NCI-H2081 treated with DMSO at 0.1 percent for 48 hours (cell line): Measurements from ENCODE around the gene KBTBD7.

Source experiments
- DNase-seq: peaks from one replicate; lab custom pipeline; 2025; lab: John Stamatoyannopoulos, UW

KBTBD7 gene, protein sequence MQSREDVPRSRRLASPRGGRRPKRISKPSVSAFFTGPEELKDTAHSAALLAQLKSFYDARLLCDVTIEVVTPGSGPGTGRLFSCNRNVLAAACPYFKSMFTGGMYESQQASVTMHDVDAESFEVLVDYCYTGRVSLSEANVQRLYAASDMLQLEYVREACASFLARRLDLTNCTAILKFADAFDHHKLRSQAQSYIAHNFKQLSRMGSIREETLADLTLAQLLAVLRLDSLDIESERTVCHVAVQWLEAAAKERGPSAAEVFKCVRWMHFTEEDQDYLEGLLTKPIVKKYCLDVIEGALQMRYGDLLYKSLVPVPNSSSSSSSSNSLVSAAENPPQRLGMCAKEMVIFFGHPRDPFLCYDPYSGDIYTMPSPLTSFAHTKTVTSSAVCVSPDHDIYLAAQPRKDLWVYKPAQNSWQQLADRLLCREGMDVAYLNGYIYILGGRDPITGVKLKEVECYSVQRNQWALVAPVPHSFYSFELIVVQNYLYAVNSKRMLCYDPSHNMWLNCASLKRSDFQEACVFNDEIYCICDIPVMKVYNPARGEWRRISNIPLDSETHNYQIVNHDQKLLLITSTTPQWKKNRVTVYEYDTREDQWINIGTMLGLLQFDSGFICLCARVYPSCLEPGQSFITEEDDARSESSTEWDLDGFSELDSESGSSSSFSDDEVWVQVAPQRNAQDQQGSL

DNA sequence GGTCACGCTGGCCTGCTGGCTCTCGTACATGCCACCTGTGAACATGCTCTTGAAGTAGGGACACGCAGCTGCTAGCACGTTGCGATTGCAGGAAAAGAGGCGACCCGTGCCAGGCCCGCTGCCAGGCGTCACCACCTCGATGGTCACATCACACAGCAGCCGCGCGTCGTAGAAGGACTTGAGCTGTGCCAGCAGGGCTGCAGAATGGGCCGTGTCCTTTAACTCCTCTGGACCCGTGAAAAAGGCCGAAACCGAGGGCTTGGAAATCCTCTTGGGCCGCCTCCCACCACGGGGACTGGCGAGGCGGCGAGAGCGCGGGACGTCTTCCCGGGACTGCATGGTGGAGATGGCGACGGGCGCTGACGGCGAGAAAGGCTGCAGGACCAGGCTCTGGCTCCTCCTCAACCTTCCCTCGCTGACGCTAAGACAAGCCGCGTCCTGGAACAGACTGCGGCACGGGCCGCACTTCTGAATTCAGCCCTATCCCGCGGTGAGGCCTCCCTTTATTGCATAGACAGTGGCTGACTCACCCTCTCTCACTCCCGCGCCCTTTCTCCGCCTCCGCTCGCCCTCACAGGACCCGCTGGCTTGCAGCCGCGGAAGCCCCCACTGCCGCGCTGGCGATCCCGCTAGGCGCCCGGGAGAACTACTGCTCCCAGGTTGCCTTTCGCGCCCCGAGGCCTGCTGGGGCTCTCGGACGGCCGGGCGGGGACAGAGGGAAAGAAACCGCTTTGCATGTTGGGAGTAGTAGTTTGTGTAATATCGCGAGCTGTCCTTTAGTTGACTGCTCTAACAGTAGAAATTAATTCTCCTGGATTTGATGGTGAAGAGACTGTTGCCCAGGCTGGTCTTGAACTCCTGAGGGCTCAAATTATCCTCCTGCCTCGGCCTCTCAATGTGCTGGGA, at the start of gene KBTBD7:
KBTBD7 (minus strand) TSS at position 651 of the 906 bp plus-strand sequence; CDS start at position 339, 312 bp downstream.
- DNase-seq: peak; percentile 56

DNA sequence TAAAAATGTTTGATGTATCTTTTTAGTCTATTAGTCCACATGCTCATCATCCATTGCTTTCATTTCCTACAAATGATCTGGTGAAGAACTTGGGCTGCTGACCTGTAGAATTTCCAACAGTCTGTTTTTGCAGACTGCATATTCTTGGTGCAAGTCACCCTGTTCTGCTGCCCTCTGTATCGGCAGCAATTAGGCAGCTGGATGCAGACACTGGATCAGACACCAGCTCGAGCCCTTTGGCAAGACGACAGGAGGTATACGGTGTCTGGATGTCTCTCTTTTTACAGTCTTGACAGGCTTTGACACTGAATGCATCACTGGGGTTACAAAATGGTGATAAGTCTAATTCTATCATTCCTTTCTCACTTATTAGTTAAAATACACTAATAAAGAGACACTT, 47.3 kb upstream of the KBTBD7 start:
- no peak for DNase-seq

DNA sequence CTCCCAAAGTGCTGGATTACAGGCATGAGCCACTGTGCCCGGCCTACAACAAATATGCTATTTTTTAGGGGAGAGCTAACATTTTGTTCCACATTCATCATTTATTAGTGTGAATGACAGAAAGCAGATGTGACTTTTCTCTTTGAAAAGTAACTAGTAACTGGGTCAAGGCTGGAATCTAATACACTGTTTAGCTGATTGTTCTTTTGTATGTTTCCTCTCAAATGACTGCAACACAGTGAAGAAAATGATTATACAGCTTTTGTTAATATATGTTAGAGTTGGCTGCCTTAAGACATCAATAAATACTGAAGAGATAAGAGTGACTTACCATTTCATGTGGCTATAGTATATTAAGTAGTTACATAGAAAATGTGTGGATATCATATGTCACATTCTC, 42.0 kb upstream of the KBTBD7 start:
- no peak for DNase-seq

DNA sequence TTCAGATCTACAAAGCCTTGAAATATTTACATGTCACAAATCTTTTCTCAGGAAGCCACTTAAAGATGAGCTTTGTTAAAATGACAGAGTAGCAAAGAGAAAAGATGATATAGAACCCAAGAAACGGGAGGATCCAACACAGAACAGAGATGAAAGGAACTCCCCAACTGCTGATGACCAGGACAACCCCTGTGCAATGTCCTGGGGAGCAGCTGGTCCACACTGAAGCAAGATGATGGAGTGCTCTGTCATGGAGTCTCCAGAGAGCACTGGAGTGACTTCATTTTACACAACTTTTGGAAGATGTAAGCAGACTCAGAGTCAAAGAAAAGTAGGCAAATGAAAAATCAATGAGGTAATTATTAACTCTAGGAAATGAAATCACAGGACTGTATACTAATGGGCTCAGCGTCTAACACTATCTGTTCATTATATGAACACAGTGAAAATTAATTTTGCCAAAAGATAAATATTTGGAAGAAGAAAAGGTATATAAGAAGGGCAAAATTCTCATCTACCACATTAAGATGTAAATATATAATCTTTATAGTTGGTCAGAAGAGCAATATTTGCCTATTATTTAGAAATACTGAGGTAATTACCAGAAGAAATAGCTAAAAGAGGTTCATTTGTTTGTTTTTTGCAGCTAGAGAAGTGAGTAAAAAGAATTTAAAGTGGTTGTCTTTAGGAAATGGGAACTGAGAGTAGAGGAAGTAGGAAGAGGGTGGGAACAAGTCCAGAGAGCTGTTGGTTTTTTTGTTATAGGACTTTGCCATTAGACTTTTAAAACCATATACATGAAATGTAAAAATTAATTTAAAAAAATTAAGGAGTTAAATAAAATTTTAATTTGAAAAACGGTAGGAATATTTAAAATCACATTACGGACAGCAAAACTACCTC, 38.5 kb upstream of the KBTBD7 start:
- DNase-seq: no peak

DNA sequence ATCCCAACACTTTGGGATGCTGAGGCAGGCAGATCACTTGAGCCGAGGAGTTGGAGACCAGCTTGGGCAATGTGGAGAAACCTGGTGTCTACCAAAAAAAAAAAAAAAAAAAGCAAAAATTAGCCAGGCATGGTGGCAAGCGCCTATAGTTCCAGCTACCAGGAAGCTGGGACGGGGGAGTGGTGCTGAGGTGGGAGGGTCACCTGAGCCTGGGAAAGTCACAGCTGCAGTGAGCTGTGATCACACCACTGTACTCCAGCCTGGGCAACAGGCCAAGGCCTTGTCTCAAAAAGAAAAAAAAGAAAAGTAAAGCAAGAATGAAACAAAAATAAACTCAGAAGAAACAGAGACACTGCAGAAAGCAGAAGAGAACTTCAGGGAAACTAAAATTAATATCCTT, 37.4 kb upstream of the KBTBD7 start:
- DNase-seq: no peak

DNA sequence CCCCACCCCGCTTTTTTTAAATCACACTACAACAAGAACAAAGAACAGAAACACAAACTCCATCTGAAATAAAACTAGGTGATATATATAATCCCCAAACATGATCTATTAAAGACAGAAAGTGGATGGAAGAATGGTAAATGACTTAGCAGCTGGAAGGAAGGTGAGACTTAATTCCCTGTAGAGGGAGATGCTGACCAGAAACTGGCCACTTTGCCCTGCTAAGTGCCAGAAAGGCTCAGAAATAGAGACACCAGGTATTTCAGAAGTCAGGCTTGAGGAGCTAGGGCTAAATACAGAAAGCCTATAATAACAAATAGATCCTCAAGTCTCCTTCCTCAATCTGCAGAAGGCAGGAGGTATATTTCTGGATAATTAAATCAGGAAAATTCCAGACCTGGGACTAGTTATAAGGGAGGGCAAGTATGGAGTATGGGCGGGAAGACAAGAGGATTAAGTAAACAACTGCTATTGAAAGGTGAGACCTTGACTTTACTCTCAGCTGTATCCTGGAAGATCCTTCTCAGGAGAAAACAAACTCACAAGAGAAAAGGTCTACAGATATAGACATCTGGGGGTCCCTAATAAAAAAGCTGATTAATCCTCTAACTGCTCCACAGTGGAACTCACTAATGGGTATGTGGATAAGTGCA, 36.8 kb upstream of the KBTBD7 start:
- no peak for DNase-seq

DNA sequence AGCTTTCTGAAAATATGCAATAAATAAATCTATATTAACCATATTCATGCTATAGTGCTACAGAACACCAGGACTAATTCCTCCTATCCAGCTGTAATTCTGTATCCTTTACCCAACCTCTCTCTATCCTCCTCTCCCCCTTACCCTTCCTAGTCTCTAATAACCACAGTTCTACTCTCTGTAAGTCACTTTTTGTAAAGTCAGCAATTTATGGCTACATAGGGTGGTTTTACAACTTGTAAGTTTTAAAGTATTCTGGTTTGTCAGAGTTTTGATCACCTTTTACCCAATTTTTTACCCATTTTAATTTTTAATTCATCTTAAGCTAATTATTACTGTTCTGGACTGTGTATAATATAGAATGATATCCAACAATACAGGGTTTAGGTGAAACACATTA, 35.0 kb upstream of the KBTBD7 start:
- DNase-seq: no peak

DNA sequence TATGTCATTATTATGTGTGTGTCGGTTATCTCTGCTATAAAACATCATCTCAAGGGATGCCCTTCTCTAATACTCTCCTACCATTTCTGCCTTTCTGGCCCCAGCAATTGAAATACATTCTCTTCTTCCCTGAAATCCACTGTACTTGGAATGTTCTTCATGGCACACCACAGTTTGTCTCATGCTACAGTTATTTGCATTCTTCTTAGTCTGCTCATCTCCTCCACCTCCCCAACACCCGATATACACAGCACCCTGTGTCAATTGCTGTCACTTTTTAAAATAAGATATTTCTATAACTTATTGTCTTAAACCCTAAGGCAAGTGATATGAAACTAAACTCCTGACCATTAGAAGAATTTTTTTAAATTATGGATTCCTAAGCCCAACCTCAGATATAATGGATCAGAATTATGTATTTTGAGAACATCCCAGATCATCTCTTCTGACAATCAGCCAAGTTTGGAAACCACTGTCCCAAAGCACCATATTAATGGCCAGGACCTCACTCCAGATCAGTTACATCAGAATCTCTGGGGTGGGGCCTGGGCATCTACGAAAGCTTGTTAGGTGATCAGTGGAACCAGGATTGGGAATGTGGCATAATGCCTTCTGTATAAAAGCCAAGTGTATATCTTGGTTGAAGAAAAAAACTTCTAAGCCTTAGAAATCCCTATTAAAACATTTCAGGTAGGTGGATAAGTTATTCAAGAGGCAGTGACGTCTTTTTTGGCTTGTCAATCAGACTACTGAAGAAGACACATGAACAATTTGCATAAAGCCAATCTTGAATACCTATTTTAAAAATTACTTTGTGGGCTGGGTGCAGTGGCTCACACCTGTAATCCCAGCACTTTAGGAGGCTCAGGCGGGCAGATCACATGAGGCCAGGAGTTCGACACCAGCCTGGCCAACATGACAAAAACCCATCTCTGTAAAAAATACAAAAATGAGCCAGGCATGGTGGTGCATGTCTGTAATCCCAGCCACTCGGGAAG, 30.0 kb upstream of the KBTBD7 start:
- no peak for DNase-seq

DNA sequence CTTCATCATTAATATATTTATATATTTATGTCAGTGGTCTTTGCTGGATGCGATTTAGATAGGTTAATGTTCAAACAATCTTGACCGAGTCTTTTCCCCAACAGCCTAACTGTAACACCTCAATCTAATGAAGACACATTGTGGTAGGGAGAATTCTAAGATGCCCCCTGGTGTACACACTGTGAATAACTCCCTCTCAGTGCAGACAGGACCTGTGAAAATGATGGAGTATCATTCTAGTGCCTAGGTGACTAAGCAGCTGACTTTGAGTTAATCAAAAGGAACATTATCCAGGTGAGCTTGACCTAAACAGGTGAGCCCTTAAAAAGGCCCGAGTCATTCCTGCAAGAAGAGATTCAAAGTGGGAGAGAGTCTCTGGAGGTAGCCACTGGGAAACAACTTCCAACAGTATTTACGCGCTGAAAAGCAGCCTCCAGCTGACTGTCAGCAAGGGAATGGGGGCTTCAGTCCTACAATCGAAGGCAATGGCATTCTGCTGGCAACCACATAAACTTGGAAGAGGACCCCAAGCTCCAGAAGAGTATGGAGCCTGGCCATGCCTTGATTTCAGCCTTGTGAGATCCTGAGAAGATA, 28.0 kb upstream of the KBTBD7 start:
- no peak for DNase-seq

DNA sequence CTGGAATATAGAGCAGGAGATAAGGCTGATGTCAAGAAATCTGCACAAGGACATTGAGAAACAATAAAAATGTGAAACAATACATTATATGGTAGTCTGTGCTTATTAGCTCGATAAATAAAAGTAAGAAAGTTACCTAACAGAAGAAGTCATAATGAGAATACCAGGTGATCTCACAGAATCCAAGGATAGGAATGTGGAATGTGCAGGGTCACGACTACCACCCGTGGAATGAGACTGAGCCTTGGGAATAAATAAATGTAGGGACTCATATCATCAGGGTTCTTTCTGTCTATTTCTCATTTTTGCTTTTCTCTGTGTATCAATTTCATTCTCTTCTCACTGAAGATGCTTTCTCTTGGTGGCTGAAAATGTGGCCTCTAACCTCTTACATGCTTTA, 26.0 kb upstream of the KBTBD7 start:
- no peak for DNase-seq

DNA sequence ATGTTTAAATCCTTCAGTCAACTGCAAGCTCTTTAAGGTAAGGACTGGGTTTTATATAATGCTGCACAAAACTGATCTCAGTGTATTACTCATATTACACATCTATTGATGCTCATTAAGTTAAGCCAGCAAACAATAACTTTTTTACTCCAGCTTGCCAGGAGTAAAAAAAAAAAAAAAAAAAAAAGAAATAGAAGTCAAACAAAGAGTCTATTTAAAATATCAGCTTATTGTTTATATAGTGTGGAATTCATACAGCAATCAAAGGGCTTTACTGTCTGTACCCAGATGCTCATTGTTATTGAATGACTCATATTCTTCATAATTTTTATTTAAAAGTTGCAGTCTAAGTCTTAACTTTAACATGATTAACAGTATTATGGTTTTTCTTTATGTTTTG, 21.8 kb upstream of the KBTBD7 start:
- no peak for DNase-seq

DNA sequence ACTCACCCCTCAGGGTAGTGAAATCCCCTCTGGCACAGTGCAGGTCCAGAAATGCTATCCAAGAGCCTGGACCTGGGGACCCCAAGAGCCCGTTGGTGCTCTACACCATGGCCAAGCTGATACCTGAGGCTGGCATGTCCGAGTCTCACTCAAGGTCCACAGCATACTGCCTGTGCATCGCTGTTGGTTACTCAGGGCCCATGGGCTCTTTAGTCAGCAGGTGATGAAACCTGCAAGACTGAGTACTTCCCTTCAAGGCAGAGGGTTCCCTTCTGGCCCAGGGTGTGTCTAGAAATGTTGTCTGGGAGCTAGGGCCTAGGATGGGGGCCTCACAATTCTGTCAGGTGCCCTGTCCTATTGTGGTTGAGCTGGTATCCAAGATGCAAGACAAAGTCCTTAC, 19.6 kb upstream of the KBTBD7 start:
- DNase-seq: no peak

DNA sequence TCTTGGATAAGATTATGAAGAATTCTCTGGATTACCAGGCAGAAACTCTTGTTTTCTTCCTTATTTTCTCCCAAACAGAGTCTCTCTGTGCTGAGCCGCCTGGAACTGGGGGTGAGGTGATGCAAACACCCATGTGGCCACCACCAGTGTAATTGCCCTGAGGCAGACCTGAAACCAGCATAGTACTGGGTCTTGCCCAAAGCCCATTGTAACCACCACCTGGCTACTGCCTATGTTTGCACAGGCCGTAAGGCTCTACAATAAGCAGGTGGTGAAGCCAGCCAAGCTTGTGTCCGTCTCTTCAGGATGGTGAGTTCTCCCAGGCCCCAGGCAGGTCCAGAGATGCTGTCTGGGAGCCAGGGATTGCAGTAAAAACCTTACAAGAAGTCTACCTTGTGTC, 18.9 kb upstream of the KBTBD7 start:
- DNase-seq: no peak

DNA sequence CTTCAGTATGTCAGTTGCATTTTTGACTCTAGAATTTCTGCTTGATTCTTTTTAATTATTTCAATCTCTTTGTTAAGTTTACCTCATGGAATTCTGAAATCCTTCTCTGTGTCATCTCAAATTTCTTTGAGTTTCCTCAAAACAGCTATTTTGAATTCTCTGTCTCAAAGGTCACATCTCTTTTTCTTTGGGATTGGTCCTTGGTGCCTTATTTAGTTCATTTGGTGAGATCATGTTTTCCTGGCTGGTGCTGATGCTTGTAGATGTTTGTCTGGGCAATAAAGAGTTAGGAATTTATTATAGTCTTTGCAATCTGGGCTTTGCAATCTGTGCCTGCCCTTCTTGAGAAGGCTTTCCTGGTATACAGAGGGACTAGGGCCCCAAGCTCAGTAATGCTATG, 18.5 kb upstream of the KBTBD7 start:
- no peak for DNase-seq

DNA sequence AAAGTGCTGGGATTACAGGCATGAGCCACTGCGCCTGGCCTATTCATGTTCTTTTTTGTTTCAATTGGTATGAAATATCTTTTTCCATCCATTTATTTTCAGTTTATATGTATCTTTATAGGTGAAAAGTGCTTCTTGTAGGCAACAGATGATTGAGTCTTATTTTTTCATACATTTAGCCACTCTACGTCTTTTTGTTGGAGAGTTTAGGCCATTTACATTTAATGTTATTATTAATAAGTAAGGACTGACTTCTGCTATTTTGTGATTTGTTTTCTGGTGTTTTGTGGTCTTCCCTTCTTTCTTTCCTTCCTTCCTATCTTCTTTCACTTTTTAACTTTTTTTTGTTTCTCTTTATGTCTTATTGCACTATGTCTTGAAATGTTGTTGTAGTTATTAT, 16.7 kb upstream of the KBTBD7 start:
- no peak for DNase-seq

DNA sequence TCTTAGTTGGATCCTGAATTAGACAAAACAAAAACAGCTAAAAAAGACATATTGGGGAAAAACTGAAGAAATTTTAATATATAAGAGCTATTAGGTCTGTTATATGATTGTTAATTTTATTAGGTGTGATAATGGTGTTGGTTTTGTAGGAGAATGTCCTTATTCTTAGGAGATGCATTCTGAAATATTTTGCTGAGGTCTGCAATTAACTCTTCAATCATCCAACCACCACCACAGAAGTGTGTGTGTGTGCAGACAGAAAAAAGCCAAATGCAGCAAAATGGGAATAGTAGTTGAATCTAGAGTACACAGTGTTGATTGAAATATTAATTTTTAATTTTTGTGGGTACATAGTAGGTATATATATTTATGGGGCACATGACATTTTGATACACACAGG, 12.1 kb upstream of the KBTBD7 start:
- no peak for DNase-seq

DNA sequence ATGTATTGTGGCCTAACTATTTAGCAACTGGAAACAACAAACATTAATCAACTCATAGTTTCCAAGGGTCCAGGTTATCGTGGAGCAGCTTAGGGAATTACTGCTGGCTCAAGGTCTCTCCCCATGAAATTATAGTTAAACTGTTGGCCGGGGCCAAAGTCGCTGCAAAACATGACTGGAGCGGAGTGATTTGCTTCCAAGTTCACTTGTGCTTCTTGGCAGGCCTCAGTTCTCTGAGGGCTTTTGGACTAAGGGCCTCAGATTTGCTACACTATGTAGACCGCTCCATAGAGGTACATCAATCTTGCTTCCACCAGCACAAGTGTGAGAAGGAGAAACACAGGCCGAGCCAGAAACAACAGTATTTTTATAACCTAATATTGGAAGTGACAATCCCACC, 9.4 kb upstream of the KBTBD7 start:
- no peak for DNase-seq

DNA sequence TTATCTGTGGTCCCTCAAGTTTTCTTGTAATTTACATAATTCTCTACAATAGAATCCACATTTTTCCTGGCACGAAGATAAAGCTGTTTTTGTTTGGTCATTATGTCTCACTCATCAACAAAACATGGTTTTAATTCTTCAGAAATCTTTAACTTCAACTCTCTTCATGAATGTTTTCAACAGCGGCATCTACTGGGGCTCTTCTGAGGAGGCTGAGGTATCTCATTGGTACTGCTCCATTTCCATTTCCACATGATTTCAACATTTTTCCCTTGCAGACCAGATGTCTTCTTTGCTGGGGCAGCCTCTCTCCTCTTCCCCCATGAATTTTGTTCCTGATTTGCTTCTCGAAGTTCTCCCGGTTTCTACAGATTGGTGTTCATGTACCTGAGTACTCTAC, 5.8 kb upstream of the KBTBD7 start:
- DNase-seq: no peak

DNA sequence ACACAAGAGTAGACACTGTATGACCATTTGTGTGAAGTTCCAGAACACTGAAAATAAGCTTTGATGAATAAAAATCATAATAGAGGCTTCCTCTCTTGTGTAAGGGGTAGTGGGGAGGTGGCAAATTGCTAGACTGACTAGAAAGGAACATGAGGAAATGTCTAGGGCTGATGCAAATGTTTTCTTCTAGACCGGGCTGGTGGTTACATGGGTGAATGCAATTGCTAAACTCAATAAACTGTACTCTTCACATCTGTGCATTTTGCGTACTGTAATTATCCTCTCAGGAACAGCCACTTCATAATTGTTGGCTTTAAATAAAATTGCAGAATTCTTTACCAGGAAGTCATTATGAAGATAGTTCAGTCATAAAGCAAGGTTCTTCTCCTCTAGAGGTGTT, 5.2 kb upstream of the KBTBD7 start:
- no peak for DNase-seq
